Pulmonary artery endothelial cell (primary cell): ENCODE data around the gene CAMSAP3. TPM values are rescaled to one million over a fixed set of nuclear protein-coding genes. Genes with fewer than 3 reads are reported as not detected.

Experiments
- DNase-seq: peaks from one replicate; pipeline ENCODE4 v3.0.0-alpha.2; 2011; ENCODE audit warnings: low read depth, low spot score
- total RNA-seq: library from RNA; depleted of rRNA; stranded (reverse); fragments of >200 nt; gene quantifications from 2 replicates; pipeline ENCODE4 v1.2.3, GENCODE V29; 2014

The CAMSAP3 gene
- total RNA-seq, 1 donor from 2014 or later = 0.13 TPM

GRCh38 chr19:7612282-7613274 lies 16.9 kb downstream of the CAMSAP3 start:
- no peak for DNase-seq

GRCh38 chr19:7614859-7615741 lies 19.4 kb downstream of the CAMSAP3 start:
- no peak for DNase-seq

GRCh38 chr19:7617172-7617571 lies 21.5 kb downstream of the CAMSAP3 start:
- DNase-seq = no peak

GRCh38 chr19:7617735-7618134 lies 22.1 kb downstream of the CAMSAP3 start:
- no peak for DNase-seq

- no peak for DNase-seq
Measured at GRCh38 chr19:7618348-7618747, 22.7 kb downstream of the CAMSAP3 start.

- DNase-seq = no peak
Measured at GRCh38 chr19:7618771-7619510, 23.3 kb downstream of the CAMSAP3 start.

GRCh38 chr19:7619671-7620441 lies 24.2 kb downstream of the CAMSAP3 start:
- no peak for DNase-seq

GRCh38 chr19:7620442-7621412 lies 25.1 kb downstream of the CAMSAP3 start:
- DNase-seq = no peak

- DNase-seq = no peak
Measured at GRCh38 chr19:7622933-7623685, 27.4 kb downstream of the CAMSAP3 start.

- DNase-seq = no peak
Measured at GRCh38 chr19:7623725-7624603, 28.3 kb downstream of the CAMSAP3 start.

GRCh38 chr19:7624810-7625209 lies 29.1 kb downstream of the CAMSAP3 start:
- DNase-seq = no peak

- DNase-seq = no peak
Measured at GRCh38 chr19:7625763-7626372, 30.2 kb downstream of the CAMSAP3 start.

- no peak for DNase-seq
Measured at GRCh38 chr19:7627166-7627565, 31.5 kb downstream of the CAMSAP3 start.

GRCh38 chr19:7628589-7629311 lies 33.1 kb downstream of the CAMSAP3 start:
- no peak for DNase-seq

GRCh38 chr19:7629347-7630054 lies 33.8 kb downstream of the CAMSAP3 start, which contains the start of the genes PET100 and XAB2:
Gene PET100 (plus strand): TSS chr19:7629793. CDS start chr19:7629834, 41 bp downstream.
Gene XAB2 (minus strand): TSS chr19:7629545. CDS start chr19:7629527, 18 bp downstream.
- DNase-seq = peak; percentile 96

- no peak for DNase-seq
Measured at GRCh38 chr19:7631577-7631976, 35.9 kb downstream of the CAMSAP3 start.
